NOMO-1 treated with DMSO at 0.1 percent for 48 hours (cell line): ENCODE measurements around the gene ACOT6.
"Not testable (repeated sequence)": the region's sequence is repeated elsewhere in the genome, so short reads cannot be mapped to it uniquely, and the experiment has no call there.

Source experiments
- DNase-seq: peaks from one replicate; lab custom pipeline; 2025; ENCODE audit not compliant: unreplicated experiment; lab: John Stamatoyannopoulos, UW

ACOT6 gene

DNA sequence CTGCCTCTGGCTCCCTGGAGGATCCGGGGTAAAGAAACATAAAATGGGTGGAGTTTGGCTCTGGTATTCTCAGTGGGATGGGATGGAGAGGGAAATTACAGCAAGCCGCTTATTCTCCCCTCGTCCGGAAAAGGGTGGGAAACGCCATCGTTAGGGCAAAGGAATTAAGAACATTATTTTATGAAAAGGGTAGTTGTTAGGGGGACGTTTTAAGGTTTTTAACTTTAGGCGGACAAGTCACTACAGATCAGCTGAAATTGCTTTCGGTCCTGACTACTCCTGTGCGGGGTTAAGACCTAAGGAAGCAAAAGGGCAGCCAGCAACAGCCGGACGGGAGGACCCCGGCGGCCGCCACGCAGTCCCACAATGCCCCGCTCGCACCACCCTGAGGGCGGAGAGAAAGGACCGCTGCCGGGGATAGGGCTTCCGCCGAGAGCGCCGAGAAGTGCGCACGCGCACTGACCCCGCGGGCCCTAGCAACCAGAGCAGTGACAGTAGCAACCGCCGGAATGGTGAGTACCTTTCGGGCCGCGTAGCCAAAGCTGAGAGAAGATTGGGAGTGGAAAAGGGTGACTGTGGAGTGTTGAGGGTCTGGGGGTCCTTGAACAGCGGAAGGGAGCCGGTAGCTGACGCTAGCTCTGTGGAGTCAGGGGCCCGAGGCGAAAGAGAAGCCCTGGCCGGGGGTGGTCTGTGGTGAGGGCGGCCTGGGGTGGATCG is 32.4 kb downstream of the ACOT6 start, which contains the start of gene DNAL1:
DNAL1 (plus strand) TSS at position 456 of the 717 bp plus-strand sequence; CDS start at position 510, 54 bp downstream.
- DNase-seq, result peak; percentile 90

DNA sequence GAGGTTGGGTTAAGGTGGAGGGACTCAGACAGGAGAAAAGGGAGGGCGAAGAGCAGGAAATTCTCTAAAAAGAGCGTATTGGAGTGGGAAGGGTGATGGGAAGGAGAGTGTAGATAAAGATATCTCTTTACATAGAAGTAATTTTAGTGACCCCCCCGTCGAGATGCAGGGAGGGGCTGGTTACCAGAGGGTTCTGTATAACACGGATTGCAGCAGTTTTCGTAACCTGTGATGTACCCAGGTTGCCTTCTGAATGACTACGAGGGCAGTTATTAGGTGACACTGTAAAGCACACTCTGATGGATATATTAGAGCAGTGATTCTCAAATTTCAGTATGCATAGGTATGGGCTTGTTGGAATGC is 32.9 kb downstream of the ACOT6 start:
- DNase-seq, result no peak

DNA sequence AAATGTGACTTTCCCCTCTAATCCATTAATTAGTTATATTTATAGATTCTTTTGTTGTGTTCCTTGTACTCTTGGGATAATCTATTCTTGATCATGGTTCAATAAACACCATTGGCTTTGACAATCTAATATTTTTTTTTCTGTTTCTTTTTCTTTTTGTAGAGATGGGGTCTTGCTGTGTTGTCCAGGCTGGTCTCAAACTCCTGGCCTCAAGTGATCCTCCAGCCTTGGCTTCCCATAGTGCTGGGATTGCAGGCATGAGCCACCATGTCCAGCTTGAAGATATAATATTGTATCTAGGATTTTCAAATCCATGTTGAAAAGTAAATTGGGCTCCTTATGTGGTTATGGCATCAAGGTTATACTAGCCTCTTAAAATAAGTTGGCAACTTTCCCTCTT is 38.7 kb downstream of the ACOT6 start:
- no peak for DNase-seq

DNA sequence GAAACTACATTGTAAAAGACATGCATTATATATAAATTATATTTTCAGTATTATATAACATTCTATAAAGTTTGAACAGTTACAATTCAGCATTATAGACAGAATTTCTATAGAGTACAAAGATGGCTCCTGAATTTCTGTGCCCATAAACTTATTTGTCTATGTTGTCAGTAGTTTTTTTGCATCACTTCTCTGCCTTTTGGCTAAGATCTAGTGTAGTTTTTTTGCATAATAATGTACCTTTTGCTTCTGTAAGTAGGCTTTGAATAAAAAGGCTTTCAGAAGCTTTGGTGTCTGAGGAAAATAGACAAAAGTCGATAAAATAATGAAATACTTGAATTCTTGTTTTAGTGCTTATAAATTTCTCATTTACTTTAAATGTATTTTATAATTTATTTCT is 43.5 kb downstream of the ACOT6 start:
- no peak for DNase-seq

DNA sequence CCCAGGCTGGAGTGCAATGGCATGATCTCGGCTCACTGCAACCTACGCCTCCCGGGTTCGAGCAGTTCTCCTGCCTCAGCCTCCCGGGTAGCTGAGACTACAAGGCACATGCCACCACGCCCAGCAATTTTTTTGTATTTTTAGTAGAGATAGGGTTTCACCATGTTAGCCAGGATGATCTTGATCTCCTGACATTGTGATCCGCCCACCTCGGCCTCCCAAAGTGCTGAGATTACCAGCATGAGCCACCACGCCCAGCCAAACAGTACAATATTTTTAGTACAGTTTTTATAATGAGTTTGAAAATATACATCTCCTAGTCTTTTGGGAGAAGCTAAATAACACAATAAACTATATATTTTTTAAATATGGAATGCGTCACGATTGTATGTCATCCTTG is 46.9 kb downstream of the ACOT6 start:
- DNase-seq, result not testable (repeated sequence)

DNA sequence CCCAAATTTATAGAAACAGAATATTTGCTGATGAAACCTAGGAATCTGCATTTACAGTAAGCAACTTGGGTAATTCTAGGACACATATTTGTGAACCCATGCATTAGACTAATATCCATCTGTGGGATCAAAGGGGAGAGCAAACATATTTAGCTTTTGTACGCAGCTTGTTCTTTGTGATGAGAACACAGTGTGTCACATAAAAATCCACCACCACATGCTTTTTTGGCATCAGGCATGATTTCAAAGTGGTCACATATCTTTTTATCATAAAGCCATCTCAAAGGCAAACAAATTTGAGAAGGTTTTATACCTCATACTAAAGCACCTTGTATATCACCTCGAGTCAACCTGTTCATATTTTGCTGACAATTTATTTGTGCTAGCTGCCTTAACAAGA is 48.2 kb downstream of the ACOT6 start:
- DNase-seq, result no peak

DNA sequence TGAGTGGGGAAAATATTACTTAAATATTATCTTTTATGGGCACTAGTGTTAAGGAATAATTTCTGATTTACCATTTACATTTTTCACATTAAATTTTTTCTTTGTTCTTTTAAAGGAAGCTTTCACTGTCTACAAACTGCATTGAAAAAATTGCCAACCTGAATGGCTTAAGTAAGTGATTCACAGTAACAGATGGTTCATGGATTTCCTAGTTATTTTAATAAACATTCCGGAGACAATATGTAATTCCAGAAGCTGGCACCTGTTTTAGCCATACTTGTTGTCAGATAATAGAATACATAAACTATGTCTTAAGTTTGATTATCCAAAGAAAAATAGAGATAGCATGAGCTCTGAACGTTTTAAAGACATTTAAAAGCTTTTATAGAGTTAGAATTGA is 49.6 kb downstream of the ACOT6 start:
- DNase-seq, result no peak

DNA sequence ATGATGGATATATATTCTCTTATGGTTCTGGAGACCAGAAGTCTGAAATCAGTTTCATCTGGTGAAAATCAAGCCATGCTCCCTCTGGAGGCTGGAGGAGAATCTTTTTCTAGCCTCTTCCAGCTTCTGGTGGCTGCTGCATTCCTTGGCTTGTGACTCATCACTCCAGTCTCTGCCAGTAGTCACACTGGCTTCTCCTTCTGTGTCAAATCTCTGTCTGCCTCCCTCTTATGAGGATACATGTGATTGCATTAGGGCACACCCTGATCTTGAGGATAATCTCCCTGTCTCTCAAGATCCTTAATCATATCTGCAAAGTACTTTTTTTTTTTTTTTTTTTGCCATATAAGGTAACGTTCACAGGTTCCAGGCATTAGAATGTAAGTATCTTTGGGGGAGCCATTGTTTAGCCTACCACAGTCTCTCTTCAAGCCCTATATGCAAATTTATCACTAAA is 50.2 kb downstream of the ACOT6 start:
- no peak for DNase-seq

DNA sequence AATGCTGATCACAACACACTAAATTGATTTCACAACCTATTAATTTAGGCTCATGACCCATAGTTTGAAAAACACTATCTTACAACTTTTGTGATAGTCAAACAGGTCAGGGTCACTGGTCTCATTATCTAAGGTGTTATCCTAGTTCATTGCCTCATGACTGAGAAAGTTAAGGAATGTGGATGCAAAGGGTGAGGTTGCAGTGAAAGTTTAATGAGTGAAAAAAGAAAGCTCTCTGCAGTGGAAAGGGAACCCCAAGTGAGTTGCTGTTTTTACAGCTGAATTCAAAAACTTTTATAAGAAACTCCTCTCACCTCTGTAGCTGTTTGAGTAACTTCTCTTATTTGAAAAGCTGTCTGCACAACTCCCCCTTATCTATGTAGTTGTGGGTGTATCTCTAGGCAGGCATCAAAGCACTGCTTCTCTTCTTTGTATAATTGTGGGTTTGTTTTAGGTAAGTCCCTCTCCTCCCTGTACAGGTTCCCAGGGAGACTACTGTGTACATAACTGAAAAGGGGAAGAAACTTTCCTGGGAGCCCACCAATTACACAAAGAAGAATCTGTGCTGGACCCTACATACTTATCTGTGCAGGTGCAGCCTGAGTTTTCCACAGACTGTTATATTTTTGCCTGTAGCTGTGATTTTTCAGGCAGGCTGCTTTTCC is 51.4 kb downstream of the ACOT6 start:
- DNase-seq, result no peak

DNA sequence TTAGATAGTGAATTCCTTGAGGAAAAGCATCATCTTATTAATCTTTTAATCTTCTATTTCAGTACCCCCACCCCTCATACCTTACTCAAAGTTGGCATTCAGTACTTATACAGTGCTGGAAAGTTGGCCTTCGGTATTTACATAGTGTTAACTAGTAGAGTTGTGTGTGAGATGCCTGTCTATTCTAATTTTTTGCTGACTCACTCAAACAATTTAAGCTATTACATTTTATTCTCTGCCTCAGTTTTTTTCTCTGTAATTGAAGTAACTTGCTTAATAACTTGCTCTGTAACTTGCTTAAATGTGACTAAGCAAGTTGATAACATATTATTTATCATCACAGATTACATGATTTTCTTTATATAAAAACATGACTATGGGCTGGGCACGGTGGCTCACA is 52.8 kb downstream of the ACOT6 start:
- no peak for DNase-seq

DNA sequence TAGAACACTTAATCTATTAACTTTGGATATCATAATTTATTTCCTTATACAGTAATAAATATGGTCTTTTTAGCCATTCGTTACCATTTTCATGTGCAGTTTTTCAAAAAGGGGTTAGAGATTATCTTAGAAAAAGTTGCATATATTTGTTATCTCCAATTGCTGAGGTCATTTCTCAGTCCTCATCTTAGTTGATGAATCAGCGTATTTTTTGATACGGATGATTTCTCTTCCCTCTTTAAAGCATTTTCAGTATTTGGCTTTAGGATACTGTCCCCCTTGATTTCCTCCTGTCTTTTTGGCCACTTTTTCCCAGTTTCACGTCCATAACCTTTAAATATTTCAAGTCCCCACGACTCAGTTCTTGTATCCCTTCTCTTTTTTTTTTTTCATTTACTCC is 54.3 kb downstream of the ACOT6 start:
- no peak for DNase-seq

DNA sequence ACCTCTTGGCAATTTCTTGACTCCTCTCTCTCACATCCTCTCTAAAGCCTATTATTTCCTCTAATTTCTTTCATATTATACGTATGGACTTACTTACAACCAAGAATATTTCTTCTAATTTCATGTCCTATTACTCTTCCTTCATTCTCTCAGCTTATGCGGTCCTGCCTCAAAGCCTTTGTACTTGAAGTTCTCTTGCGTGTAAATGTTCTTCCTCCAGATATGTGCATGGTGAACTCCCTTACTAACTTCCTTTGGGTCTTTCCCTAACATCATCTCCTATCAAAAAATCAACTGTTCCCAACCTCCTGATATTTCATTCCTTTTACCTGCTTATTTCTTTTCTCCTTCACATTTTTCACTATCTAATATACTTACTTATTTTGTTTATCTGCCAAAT is 55.5 kb downstream of the ACOT6 start:
- DNase-seq, result no peak
